KOPT-K1 (cell line): ENCODE results near the gene CTF1.
A peak's percentile ranks its signal among the peaks of the same experiment; 100 is the strongest.
"Not testable (repeated sequence)": the region's sequence is repeated elsewhere in the genome, so short reads cannot be mapped to it uniquely, and the experiment has no call there.

Source experiments
- H3K27ac ChIP-seq: fragments of 200-600 bp; sonication (generic); 2 replicates; pipeline ENCODE4 v1.5.1; 2016; ENCODE audit warnings: antibody characterized with exemption, mild to moderate bottlenecking, low read depth, low read length; ENCODE audit not compliant: poor library complexity, severe bottlenecking
- H3K36me3 ChIP-seq: fragments of 200-600 bp; sonication (generic); 2 replicates; pipeline ENCODE4 v1.5.1; 2017; ENCODE audit warnings: antibody characterized with exemption, mild to moderate bottlenecking, low read length, moderate library complexity; ENCODE audit not compliant: insufficient read depth
- H3K9me3 ChIP-seq: fragments of 200-600 bp; sonication (generic); 2 replicates; pipeline ENCODE4 v1.5.1; 2017; ENCODE audit warnings: antibody characterized with exemption, low read length, mild to moderate bottlenecking; ENCODE audit not compliant: insufficient read depth, poor library complexity, severe bottlenecking

CTF1 gene

DNA sequence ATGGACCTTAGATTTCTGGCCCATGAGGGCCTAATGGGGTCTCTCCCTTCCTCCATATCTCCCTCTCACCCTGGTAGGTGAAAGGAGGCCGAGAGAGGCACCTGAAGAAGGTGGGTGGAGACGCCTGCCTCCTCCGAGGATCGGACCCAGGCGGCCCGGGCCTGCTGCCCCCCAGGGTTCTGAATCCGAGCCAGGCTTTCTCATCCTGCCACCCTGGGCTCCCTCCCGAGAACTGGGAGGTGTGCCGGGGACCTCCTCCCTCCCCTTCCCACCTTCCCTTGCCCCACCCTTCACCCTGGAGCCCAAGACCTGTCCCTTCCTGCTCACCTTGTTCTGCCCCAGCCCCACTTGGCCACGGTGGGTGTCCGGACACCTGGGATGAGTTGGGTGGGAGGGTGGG is 32.0 kb downstream of the CTF1 start:
- Histone ChIP-seq H3K36me3 (peaks cover 73% of the 10 kb centered on the region), H3K9me3 (no peaks in the 10 kb centered on the region), H3K27ac (no peak overlapping the region)

GRCh38 chr16:30929167-30929566 is 32.8 kb downstream of the CTF1 start:
- H3K27ac ChIP-seq: no peak overlapping the region
- no peaks in the 10 kb centered on the region for H3K9me3 ChIP-seq
- H3K36me3 ChIP-seq: peaks cover 81% of the 10 kb centered on the region

GRCh38 chr16:30930160-30930571 is 33.8 kb downstream of the CTF1 start:
- Histone ChIP-seq H3K36me3 (peaks cover 81% of the 10 kb centered on the region), H3K9me3 (no peaks in the 10 kb centered on the region), H3K27ac (no peak overlapping the region)

- Histone ChIP-seq H3K36me3 (peaks cover 79% of the 10 kb centered on the region), H3K9me3 (no peaks in the 10 kb centered on the region), H3K27ac (no peak overlapping the region)
Measured at GRCh38 chr16:30931068-30931650, 34.7 kb downstream of the CTF1 start.

DNA sequence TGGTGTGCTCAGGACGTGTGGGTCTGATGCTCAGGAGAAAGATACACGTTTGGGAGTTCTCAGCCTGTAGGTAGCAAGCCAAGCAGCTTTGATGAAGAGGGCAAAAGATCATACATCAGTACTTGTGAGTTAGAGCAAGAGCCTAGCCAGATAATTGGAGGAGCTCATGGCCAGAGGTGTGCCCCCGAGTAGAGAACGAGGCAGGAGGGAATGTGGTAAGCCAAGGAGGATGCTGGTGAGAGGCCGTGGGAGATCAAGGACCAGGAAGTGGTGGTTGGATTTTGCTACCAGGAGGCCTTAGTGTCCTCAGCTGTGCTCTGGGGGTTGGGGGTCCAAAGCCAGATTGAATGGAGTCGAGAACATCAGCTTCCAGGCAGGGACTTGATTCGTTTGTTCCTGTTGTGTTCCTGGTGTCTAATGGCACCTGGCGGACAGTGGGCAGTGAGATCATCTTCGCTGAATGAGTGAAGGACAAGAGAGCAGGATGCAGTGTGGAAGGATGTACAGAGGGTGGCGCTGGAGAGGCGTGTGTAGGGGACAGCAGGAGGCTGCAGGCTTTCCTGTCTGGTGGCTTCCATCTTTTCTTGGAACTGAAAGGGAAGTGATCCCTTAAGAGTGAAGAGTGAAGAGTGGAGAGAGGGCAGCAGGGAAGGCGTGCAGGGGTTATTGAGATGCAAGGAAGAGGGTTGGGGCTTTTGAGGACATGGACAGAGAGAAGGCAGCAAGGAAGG is 38.6 kb downstream of the CTF1 start:
- H3K27ac ChIP-seq: peak overlapping the region; percentile 39
- H3K36me3 ChIP-seq: peaks cover 58% of the 10 kb centered on the region
- no peaks in the 10 kb centered on the region for H3K9me3 ChIP-seq

DNA sequence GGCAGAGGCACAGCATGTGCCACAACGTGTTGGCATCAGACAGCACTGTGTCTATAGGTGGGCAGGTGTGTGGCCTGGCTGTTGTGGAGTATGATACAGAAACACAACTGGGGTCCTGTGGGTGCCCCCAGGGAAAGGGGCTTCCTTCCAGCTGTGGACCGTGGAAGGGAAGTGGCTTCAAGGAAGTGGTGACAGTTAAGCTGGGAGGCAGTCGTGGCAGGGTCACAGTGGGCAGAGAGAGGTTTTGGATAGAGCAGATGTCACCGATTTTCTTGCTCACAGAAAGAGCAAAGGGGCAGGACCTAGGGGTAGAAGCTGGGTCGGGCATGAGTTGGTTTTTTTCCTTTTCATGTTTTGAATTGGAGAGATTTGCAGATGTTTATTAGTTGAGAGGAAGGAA is 41.3 kb downstream of the CTF1 start:
- peak overlapping the region; percentile 62 for H3K27ac ChIP-seq
- H3K36me3 ChIP-seq: peaks cover 56% of the 10 kb centered on the region
- no peaks in the 10 kb centered on the region for H3K9me3 ChIP-seq

GRCh38 chr16:30939571-30939970 is 43.2 kb downstream of the CTF1 start:
- H3K9me3 ChIP-seq, H3K27ac ChIP-seq: not testable (repeated sequence)
- peaks cover 58% of the 10 kb centered on the region for H3K36me3 ChIP-seq

DNA sequence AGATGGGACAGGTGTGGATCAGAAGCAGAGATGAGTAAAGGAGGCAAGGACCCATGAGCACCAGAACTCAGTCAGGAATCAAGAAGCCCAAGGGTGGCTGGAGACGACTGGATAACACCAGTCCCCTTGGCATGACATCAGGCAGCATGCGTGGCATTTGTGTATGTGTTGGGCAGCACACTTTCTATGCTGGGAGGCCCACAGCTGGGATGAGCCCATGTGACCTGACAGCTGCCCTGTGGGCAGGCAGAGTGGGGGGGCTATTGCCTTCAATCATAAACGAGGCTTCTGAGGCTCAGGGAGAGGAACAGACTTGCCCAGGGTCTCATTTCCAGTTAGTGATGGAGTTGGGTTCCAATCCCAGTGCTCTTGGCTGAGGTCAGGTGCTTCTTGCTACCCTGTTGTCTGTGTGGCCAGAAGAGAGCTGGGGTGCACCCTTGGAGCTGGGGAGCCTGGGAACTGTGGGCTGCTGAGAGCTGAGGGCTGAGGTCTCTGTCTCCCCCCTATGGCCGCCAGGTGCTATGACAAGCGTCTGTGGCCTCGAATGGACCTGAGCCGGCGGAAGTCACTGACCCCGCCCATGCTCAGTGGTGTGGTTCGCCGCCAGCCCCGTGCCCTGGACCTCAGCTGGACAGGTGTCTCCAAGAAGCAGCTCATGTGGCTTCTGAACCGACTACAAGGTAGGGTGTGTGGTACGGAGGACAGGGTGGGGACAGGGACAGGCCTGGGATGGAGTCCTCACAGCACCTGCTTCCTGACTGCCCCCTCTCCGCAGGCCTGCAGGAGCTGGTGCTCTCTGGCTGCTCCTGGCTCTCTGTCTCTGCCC is 45.4 kb downstream of the CTF1 start:
- H3K9me3 ChIP-seq: no peaks in the 10 kb centered on the region
- H3K36me3 ChIP-seq: peaks cover 64% of the 10 kb centered on the region
- H3K27ac ChIP-seq: peak overlapping the region; percentile 44

GRCh38 chr16:30942426-30942806 is 46.0 kb downstream of the CTF1 start:
- Histone ChIP-seq H3K27ac (peak overlapping the region; percentile 44), H3K36me3 (peaks cover 64% of the 10 kb centered on the region), H3K9me3 (no peaks in the 10 kb centered on the region)

DNA sequence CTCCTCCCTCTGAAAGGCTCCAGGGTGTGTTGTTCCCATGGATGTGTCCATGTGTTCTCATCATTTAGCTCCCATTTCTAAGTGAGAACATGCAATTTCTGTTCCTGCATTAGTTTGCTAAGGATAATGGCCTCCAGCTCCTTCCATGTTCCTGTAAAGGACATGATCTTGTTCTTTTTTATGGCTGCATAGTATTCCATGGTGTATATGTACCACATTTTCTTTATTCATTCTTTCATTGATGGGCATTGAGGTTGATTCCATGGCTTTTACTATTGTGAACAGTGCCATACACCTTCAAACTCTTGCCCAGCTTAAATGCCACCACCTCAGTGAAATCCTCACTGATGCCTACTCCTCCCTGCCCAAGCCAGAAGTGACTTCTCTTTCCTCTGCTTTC is 47.9 kb downstream of the CTF1 start:
- Histone ChIP-seq H3K9me3 (no peaks in the 10 kb centered on the region), H3K36me3 (peaks cover 74% of the 10 kb centered on the region), H3K27ac (no peak overlapping the region)

DNA sequence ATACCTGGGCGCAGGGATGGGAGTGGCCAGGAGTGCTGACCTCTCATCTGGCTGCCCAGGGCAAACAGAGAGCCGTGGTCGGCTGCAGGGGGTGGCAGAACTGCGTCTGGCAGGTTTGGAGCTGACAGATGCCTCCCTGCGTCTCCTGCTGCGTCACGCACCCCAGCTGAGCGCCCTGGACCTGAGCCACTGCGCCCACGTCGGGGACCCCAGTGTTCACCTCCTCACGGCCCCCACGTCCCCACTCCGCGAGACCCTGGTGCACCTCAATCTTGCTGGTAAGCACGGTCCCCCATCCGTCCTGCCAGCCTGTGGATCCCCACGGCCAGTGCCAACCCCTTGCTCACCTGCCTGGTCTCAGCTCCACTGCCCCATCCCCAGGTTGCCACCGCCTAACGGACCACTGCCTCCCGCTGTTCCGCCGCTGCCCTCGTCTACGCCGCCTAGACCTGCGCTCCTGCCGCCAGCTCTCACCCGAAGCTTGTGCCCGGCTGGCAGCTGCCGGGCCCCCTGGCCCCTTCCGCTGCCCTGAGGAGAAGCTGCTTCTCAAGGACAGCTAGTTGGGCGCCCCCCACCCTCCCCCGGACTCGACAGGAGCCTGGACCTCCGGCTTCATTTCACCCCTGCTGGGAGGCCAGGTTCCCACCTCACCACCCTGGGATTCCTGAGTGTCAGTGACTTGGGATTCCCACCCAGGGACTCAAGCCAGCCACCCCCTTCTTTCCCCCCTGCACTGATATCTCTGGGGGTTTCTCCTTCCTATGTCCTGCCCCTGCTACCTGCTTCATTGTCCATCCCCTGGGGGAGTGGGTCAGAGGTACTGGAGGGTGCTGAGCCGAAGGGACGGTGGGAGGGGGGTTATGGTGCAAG is 50.5 kb downstream of the CTF1 start:
- Histone ChIP-seq H3K27ac (no peak overlapping the region), H3K9me3 (no peaks in the 10 kb centered on the region), H3K36me3 (peaks cover 53% of the 10 kb centered on the region)

GRCh38 chr16:30947541-30947858 is 51.1 kb downstream of the CTF1 start:
- Histone ChIP-seq H3K36me3 (peaks cover 47% of the 10 kb centered on the region), H3K27ac (no peak overlapping the region), H3K9me3 (no peaks in the 10 kb centered on the region)

- Histone ChIP-seq H3K27ac (peak overlapping the region; percentile 77), H3K9me3 (no peaks in the 10 kb centered on the region), H3K36me3 (peaks cover 41% of the 10 kb centered on the region)
Measured at GRCh38 chr16:30947859-30948666, 51.6 kb downstream of the CTF1 start.
